Fibroblast of the aortic adventitia (primary cell): ENCODE measurements around the gene DTNB. TPM values are rescaled to one million over a fixed set of nuclear protein-coding genes. Genes with fewer than 3 reads are reported as not detected.
A peak's percentile ranks its signal among the peaks of the same experiment; 100 is the strongest.
"Not testable (repeated sequence)": the region's sequence is repeated elsewhere in the genome, so short reads cannot be mapped to it uniquely, and the experiment has no call there.

ENCODE experiments used
- DNase-seq: peaks from one replicate; pipeline ENCODE4 v3.0.0-alpha.2; 2010; ENCODE audit warnings: low read depth
- H3K4me3 ChIP-seq: 2 replicates; pipeline ENCODE4 v1.5.1; 2011; ENCODE audit warnings: low read depth, mild to moderate bottlenecking, control low read depth, low read length, moderate library complexity
- total RNA-seq: library from RNA; depleted of rRNA; stranded (reverse); fragments of >200 nt; gene quantifications from 2 replicates; pipeline ENCODE4 v1.2.3, GENCODE V29; 2012; ENCODE audit warnings: low replicate concordance
- TF ChIP-seq, protein P1 (sequence below): IDR thresholded peaks from 2 replicates; pipeline ENCODE4 v1.5.1; 2011; ENCODE audit warnings: mild to moderate bottlenecking, low read length, control low read depth, inconsistent platforms; ENCODE audit not compliant: insufficient read depth

The DTNB gene
- total RNA-seq, 1 donor: 11.7 TPM

DNA sequence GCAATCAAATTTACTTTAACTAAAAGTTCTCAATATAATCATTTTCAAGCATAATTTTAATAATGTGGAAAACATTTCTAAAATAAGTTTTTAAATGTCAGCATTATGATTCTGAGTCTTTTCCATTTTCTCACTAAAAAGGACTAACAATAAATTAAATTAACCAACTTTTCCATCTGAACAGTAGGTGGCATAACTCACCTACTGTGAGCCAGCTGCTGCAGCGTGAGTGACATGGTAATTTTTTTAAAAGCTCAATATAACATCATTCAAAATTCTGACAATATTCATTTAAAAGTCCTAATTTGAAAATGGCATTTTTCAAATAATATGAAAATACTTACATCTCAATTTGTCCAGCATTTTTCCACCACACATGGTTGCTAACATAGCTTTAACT, 66.5 kb downstream of the DTNB start:
- peak; percentile 63 for DNase-seq
- H3K4me3 ChIP-seq: no peak overlapping the region
- TF ChIP-seq, protein P1, sequence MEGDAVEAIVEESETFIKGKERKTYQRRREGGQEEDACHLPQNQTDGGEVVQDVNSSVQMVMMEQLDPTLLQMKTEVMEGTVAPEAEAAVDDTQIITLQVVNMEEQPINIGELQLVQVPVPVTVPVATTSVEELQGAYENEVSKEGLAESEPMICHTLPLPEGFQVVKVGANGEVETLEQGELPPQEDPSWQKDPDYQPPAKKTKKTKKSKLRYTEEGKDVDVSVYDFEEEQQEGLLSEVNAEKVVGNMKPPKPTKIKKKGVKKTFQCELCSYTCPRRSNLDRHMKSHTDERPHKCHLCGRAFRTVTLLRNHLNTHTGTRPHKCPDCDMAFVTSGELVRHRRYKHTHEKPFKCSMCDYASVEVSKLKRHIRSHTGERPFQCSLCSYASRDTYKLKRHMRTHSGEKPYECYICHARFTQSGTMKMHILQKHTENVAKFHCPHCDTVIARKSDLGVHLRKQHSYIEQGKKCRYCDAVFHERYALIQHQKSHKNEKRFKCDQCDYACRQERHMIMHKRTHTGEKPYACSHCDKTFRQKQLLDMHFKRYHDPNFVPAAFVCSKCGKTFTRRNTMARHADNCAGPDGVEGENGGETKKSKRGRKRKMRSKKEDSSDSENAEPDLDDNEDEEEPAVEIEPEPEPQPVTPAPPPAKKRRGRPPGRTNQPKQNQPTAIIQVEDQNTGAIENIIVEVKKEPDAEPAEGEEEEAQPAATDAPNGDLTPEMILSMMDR: peak; percentile 55

DNA sequence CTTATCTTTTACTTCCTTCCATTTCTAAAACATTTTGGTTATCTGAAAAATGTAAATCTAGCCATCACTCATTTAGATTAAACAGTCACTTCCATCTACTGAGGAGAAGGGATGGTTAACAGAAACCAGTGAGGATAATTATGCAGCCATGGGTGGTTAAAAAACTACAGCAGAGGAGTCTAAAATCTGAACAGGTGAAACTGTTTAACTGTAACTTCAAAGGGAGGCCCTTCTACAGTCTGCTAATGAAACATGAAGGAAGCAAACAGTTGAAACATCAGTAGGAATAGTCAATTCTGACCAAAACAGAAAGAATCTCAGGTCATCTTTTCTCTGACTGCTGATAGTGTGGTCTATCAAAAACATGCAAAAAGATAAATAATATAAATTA, 71.0 kb downstream of the DTNB start:
- no peak overlapping the region for H3K4me3 ChIP-seq
- no peak for DNase-seq
- TF ChIP-seq, protein P1: no peak

DNA sequence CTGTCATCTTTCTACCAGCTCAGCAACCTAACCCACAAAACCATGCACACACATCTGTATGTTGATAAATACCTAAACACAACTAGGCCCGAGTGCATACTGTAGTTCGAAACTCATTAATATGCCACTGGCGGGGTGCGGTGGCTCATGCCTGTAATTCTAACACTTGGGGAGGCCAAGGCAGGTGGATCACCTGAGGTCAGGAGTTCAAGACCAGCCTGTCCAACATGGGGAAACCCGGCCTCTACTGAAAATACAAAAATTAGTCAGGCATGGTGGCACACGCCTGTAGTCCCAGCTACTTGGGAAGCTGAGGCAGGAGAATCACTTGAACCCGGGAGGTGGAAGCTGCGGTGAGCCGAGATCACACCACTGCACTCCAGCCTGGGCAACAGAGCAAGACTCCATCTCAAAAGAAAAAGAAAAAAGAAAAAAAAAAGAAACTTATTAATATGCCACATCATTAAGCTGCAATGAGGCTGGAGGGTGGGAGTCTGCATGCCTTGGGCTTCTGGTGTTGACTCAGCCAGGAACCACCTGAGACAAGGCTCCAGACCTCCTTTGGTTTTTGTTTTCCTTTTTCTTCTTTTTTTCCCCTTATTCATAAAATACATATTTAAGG, 71.6 kb downstream of the DTNB start:
- not testable (repeated sequence) for H3K4me3 ChIP-seq, DNase-seq

DNA sequence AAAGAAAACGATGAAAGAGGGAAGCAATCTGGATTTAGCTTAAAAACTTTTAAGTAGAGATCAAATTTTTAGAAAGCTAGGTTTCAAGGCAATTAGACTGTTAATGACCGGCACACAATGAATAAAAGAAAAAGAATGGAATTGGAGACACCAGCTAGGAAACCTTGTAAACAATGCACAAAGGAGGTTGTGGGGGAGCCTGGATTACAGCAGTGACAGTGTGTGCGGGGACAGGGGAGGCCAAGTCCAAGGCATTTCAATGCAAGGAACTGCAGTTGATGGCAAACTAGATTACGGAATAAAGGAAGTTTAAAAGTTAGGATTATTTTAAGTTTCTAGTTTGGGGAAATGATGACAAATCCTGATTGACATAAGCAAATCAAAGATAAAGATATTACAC, 74.5 kb downstream of the DTNB start:
- H3K4me3 ChIP-seq: no peak overlapping the region
- DNase-seq: no peak
- TF ChIP-seq, protein P1: no peak

DNA sequence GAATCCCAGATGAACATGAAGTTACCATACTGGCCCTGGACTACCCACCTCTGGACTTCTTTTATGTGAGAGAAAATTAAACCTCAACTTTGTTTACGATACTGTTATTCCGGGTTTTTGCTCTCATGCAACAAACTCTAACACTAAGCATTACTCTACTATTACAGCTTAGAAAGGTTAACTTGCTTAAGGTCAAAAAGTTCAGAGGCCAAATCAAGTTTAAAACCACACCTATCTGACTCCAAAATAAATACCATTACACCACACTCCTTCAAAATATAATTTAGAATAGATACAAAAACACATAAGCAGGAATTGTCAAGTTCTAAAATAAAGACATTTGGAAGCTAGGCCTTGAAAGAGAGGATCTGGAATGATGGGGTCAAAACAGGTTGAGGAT, 75.0 kb downstream of the DTNB start:
- H3K4me3 ChIP-seq: no peak overlapping the region
- no peak for DNase-seq
- TF ChIP-seq, protein P1: no peak

DNA sequence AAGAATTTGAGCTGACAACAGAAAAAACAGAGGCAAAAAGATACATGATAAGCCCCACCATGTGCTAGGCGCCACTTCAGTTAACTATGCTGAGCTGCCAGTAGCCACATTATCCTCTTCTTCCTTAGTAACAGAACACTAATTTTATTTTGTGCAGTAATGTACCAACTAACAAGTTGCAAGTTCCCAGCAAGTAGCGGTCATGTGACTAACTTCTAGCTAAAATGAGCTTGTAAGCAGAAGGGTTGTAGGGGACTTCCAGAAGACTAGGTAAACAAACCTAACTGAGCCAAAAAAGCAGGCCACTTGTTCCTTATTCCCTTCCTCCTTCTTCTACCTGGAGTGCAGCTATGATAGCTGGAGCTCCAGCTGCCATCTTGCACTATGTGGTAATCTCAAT, 75.5 kb downstream of the DTNB start:
- no peak for DNase-seq
- TF ChIP-seq, protein P1: no peak
- H3K4me3 ChIP-seq: no peak overlapping the region

DNA sequence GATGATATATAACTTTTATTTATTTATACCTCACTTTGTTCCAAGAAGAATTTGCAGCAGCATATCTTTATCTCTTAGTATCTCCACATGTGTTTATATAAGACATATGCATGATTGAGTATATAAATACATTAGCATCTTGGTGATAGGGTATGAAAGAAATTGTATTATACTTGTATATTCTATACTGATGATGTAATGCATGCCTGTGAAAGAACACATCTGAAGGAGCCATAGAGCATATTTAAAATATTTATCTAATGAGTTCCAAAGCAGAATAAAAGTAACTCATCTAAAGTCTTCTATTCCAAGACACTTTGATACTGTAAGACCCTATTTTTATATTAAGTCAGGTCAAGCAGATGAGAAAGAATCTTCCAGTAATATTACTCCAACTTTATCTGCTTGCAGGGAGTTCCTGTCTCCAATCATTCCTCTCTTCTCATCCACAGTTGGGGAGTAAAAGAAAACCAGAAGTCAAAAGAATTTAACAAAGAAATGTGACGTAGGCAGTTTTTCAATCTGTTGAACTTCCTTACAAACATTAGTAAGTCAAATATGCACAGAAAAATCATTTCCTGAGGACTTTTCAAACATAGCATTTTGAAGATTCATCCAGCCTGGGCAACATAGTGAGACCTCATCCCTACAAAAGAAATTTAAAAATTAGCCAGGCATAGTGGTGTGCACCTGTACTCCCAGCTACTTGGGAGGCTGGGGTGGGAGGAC, 76.7 kb downstream of the DTNB start:
- TF ChIP-seq, protein P1: no peak
- H3K4me3 ChIP-seq: no peak overlapping the region
- no peak for DNase-seq
